GM10266 (cell line): ENCODE measurements around the gene ERVMER34-1.

ENCODE experiments used
- DNase-seq: peaks from one replicate; pipeline ENCODE4 v3.0.0; 2012; ENCODE audit errors: extremely low spot score
- TF ChIP-seq, protein P1 (sequence below): IDR thresholded peaks from 2 replicates; pipeline ENCODE4 v1.5.1; 2012; ENCODE audit warnings: mild to moderate bottlenecking, low read depth; ENCODE audit not compliant: control insufficient read depth, insufficient read depth; ENCODE audit errors: missing control alignments

The ERVMER34-1 gene

DNA sequence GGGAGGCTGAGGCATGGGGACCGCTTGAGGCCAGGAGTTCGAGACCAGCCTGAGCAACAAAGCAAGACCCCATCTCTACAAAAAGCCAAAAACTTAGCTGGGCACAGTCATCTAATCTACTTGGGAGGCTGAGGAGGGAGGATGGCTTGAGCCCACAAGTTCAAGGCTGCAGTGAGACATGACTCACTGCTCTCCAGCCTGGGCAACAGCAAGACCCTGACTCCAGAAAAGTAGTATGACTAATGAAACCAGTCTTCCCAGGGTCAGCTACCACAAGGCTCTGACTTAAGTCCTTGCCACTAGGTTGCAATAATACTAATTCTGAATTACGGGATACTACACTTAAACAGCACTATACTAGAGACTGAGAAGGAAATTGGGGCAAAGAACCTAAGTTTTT lies 33.1 kb downstream of the ERVMER34-1 start:
- TF ChIP-seq, protein P1, sequence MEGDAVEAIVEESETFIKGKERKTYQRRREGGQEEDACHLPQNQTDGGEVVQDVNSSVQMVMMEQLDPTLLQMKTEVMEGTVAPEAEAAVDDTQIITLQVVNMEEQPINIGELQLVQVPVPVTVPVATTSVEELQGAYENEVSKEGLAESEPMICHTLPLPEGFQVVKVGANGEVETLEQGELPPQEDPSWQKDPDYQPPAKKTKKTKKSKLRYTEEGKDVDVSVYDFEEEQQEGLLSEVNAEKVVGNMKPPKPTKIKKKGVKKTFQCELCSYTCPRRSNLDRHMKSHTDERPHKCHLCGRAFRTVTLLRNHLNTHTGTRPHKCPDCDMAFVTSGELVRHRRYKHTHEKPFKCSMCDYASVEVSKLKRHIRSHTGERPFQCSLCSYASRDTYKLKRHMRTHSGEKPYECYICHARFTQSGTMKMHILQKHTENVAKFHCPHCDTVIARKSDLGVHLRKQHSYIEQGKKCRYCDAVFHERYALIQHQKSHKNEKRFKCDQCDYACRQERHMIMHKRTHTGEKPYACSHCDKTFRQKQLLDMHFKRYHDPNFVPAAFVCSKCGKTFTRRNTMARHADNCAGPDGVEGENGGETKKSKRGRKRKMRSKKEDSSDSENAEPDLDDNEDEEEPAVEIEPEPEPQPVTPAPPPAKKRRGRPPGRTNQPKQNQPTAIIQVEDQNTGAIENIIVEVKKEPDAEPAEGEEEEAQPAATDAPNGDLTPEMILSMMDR = no peak
- DNase-seq = no peak

DNA sequence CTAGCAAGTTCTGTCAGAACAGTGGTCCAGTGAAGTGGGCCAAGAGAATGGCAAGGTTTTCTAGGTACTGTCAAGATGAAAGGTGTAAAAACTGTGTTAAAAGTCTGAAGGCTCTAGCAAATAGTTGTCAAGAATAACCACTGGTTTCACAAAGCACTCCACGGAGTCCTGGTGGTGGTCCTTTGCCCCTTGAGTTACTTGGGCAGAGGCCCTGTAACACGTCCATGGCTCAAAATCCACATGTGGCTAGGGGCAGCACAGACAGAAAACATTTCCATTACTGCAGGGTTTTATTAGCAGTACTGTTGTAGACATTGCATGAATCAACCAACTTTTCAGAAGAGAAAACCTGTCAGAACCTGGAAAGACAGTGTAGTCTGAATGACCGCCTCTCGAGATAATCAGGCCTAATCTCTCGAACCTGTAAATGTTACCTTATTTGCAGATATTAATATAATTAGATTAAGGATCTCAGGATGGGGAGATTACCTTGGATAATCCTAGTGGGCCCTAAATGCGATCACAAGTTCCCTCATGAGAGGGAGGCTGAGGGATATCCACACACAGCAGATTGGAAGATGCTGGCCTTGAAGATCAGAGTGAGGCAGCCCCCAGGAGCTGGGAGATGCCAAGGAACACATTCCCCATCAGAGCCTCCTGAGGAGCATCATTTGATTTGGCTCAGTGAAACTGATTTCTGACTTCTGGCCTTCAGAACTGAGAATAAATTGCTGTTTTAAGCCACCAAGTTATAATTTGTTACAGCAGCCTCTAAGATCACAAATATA lies 34.7 kb downstream of the ERVMER34-1 start:
- DNase-seq = no peak
- TF ChIP-seq, protein P1 = no peak

DNA sequence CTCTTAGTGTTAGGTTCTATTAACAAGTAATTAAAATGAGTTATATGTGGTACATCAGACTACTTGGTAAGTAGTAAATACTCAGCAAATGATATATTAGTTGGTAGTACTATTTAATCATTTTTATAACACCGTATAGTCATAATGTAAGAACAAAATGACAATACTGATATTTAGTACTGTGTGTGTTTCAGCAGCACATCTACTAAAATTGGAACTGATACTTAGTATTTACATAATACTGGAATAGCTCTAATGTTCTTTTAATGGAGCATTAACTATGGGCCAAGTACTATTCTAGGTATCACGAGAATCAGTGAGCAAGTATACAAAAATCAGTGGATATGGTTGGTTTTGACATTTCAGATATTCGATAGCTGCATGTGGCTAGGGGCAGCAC lies 35.3 kb downstream of the ERVMER34-1 start:
- no peak for DNase-seq
- TF ChIP-seq, protein P1 = no peak

DNA sequence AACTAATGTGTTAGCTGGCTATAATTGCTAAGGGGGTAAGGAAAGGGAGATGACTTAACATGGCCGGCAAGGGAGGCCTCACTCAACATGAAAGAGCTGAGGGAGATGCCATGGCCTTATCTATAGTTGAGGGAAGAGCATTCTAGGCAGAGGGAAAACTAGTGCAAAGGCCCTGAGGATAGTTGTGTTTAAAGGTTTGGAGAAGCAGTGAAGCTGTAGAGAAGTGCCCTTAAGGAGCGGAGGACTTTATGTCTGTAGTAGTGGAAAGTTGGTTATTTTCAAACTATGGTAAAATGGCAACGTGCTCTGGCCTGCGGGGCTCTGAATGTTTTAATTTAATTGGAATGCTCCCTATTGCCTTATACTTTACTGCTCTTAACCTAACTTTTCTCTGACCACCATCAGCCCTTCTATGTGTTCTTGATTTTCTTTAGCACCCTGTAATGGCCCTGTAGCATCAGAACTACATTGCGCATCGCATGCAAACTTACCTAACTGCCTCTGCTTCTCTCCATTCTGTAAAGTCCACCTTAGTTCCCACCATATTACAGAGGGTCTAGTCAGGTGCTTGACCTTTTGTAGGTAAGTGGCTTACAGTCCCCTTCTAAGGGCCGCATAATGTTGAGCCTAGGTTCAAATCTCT lies 35.8 kb downstream of the ERVMER34-1 start:
- DNase-seq = no peak
- TF ChIP-seq, protein P1 = no peak

DNA sequence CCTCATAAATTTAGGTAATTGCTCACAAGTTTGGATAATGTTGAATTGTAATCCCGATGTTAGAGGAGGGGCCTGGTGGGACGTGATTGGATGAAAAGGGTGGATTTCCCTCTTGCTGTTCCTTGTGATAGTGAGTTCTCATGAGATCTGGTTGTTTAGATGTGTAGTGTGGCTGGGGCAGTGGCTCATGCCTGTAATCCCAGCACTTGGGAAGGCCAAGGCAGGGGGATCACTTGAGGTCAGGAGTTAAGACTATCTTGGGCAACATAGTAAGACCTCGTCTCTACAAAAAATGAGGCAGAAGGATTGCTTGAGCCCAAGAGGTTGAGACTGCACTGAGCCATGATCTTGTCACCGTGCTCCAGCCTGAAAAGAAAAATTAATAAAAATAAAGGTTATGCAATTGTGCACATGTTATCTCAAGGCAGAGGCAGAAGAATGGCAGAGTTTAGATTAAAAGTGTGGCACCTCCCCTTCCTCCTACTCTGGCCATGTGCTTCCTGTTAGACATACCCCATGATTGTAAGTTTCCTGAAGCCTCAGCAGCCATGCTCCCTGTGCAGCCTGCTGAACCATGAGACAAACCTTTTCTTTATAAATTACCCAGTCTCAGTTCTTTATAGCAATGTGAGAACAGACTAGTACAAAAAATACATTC lies 36.5 kb downstream of the ERVMER34-1 start:
- TF ChIP-seq, protein P1 = no peak

DNA sequence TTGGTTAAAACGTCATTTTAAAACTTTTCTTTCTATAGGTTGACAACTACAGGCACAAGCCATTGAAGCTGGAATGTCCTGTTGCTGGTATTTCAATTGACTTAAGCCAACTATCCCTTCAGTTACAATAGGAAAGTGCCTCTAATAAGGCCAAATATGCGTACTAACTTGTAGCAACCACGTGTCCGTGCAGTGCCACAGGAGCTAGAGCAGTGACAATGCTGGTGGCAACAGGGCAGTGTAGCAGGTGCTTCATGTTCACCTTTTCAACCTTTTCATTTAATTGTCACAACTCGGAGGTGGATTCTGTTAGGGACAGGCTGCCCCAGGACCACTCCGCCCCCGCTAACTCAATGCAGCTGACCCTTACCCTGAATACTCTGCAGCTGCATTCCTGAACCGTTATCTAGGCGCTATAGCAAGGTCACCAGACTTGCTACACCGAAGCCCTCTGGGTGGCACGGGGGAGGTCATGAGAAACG lies 37.7 kb downstream of the ERVMER34-1 start:
- TF ChIP-seq, protein P1 = no peak
- no peak for DNase-seq

More for the DNA sequence above, 36.5 kb downstream of the ERVMER34-1 start:
- DNase-seq = no peak
